OCI-LY7 (cell line): Measurements from ENCODE around the gene VASP. TPM values are rescaled to one million over a fixed set of nuclear protein-coding genes. Genes with fewer than 3 reads are reported as not detected.

ENCODE experiments used
- BruUV-seq: library from RNA; stranded (reverse); fragments of 400-500 nt; replicated peaks from 2 replicates; lab custom pipeline; 2021; lab: Mats Ljungman, UMichigan
- CTCF ChIA-PET: fragments of 300-600 bp; sonication (Branson Sonifier 250); formaldehyde crosslinking; loops from one replicate; lab custom pipeline; 2022; ENCODE audit warnings: antibody characterized with exemption; ENCODE audit not compliant: unreplicated experiment; lab: Charles Lee
- POLR2A ChIA-PET: fragments of 300-600 bp; sonication (Branson Sonifier 250); formaldehyde crosslinking; loops from one replicate; lab custom pipeline; 2022; ENCODE audit warnings: antibody characterized with exemption; lab: Charles Lee
- DNase-seq: peaks from one replicate; pipeline ENCODE4 v3.0.0-alpha.2; 2015; ENCODE audit warnings: low spot score
- H2AFZ ChIP-seq: fragments of 200-600 bp; sonication (generic), shearing (Covaris generic); 2 replicates; pipeline ENCODE4 v1.6.1; 2014; ENCODE audit warnings: mild to moderate bottlenecking, antibody characterized with exemption, low read length, moderate library complexity
- H3K27ac ChIP-seq: fragments of 200-600 bp; sonication (generic); 2 replicates; pipeline ENCODE4 v1.5.1; 2014; ENCODE audit warnings: mixed run types, low read depth, mild to moderate bottlenecking, moderate library complexity, low read length, inconsistent platforms; ENCODE audit not compliant: poor library complexity, severe bottlenecking
- H3K36me3 ChIP-seq: fragments of 200-600 bp; sonication (generic); 2 replicates; pipeline ENCODE4 v1.6.1; 2014; ENCODE audit warnings: mild to moderate bottlenecking, antibody characterized with exemption, low read length, moderate library complexity, mixed read lengths; ENCODE audit not compliant: insufficient read depth
- H3K4me1 ChIP-seq: fragments of 200-600 bp; sonication (generic); 2 replicates; pipeline ENCODE4 v1.5.1; 2014; ENCODE audit warnings: mild to moderate bottlenecking, low read length; ENCODE audit not compliant: insufficient read depth, poor library complexity, severe bottlenecking
- H3K4me2 ChIP-seq: fragments of 200-600 bp; sonication (generic); 2 replicates; pipeline ENCODE4 v1.6.1; 2014; ENCODE audit warnings: mild to moderate bottlenecking, low read length
- H3K4me3 ChIP-seq: fragments of 200-600 bp; sonication (generic); 2 replicates; pipeline ENCODE4 v1.5.1; 2014; ENCODE audit warnings: mild to moderate bottlenecking, low read depth, low read length; ENCODE audit not compliant: poor library complexity, severe bottlenecking
- H3K79me2 ChIP-seq: fragments of 200-600 bp; sonication (generic); 2 replicates; pipeline ENCODE4 v1.6.1; 2016; ENCODE audit warnings: low read depth, mild to moderate bottlenecking, low read length, moderate library complexity, mixed read lengths; ENCODE audit not compliant: insufficient read depth
- H3K9me2 ChIP-seq: fragments of 200-600 bp; sonication (generic); 2 replicates; pipeline ENCODE4 v1.6.1; 2016; ENCODE audit warnings: mild to moderate bottlenecking, low read length, mixed read lengths; ENCODE audit not compliant: insufficient read depth
- H3K9me3 ChIP-seq: fragments of 200-600 bp; sonication (generic); 2 replicates; pipeline ENCODE4 v1.6.1; 2014; ENCODE audit warnings: mild to moderate bottlenecking, mixed run types, low read length, mixed read lengths
- H4K20me1 ChIP-seq: fragments of 200-600 bp; sonication (generic); 2 replicates; pipeline ENCODE4 v1.6.1; 2014; ENCODE audit warnings: mild to moderate bottlenecking, antibody characterized with exemption, low read length, moderate library complexity, mixed read lengths; ENCODE audit not compliant: insufficient read depth
- CTCF ChIP-seq: fragments of 200-600 bp; sonication (generic); conservative IDR thresholded peaks from 2 replicates; pipeline ENCODE4 v1.5.1; 2014; ENCODE audit warnings: mild to moderate bottlenecking, antibody characterized with exemption, low read length, moderate library complexity, mixed read lengths
- EZH2phosphoT487 ChIP-seq: fragments of 200-600 bp; sonication (generic); IDR thresholded peaks from 2 replicates; pipeline ENCODE4 v1.6.1; 2018; ENCODE audit warnings: low read depth, borderline replicate concordance, mild to moderate bottlenecking, mixed run types, antibody characterized with exemption, low read length, moderate library complexity, mixed read lengths
- intact Hi-C: fragments of 100-400 bp; cut with micrococcal nuclease; formaldehyde crosslinking; loops from one replicate; pipeline ENCODE4 v1.10.0; 2022; ENCODE audit not compliant: unreplicated experiment
- total RNA-seq, 2 experiments: library from RNA; depleted of rRNA in 1 of 2; stranded (reverse); fragments of >200 nt in 1 of 2; shearing (Covaris generic) in 1 of 2; gene quantifications; 2 replicates each; pipeline ENCODE4 v1.2.3, GENCODE V29; 2014 to 2022

The VASP gene
- total RNA-seq, 2 experiments from 2014 or later = 39.6 to 62.8 TPM

DNA sequence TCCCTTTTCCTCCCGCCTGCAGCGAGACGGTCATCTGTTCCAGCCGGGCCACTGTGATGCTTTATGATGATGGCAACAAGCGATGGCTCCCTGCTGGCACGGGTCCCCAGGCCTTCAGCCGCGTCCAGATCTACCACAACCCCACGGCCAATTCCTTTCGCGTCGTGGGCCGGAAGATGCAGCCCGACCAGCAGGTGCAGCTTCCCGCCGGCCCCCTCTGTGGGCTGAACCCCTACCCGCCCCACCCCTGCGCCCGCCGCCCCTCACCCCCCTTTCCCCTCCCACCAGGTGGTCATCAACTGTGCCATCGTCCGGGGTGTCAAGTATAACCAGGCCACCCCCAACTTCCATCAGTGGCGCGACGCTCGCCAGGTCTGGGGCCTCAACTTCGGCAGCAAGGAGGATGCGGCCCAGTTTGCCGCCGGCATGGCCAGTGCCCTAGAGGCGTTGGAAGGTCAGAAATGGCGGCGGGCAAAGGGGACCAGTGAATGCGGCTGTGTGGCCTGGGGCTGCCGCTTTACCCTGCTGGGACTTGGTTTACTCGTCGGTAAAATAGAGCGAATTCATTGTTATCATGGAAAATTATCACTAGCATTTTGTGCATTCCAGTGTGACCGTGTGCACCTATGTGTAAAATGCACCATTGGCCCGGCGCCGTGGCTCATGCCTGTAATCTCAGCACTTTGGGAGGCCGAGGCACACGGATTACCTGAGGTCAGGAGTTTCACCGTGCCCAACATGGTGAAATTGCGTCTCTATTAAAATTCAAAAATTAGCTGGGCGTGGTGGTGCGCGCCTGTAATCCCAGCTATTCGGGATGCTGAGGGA lies 10.6 kb downstream of the VASP start:
- no peak overlapping the region for H3K4me2 ChIP-seq
- peaks cover 22% of the 10 kb centered on the region for H3K4me1 ChIP-seq
- H3K27ac ChIP-seq = no peak overlapping the region
- H3K79me2 ChIP-seq = no peaks in the 10 kb centered on the region; the same call in 1 of the 2 replicates
- peaks cover 18% of the 10 kb centered on the region for H3K36me3 ChIP-seq
- H4K20me1 ChIP-seq = peaks cover 13% of the 10 kb centered on the region
- BruUV-seq = no TSS peak
- DNase-seq = no peak
- TF ChIP-seq CTCF (no peak), EZH2phosphoT487 (no peak)
- no peak overlapping the region for H3K4me3 ChIP-seq
- no peaks in the 10 kb centered on the region for H3K9me3 ChIP-seq
- ChIA-PET CTCF (no interaction called here), POLR2A (no interaction called here)
- no peak overlapping the region for H2AFZ ChIP-seq
- no peaks in the 10 kb centered on the region for H3K9me2 ChIP-seq
- intact Hi-C loops = no loop called here

DNA sequence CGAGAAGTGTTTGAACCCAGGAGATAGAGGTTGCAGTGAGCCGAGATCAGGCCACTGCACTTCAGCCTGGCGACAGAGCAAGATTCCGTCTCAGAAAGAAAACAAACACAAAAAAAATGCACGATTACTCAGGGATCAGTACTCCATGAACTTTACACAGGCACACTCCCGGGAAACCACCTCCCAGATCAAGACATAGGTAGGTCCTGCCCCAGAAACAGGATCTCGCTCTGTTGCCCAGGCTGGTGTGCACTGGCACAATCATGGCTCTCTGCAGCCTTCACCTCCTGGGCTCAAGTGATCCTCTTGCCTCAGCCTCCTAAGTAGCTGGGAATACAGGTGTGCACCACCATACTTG lies 11.2 kb downstream of the VASP start:
- BruUV-seq = no TSS peak
- H4K20me1 ChIP-seq = peaks cover 10% of the 10 kb centered on the region; the same call in 1 of the 2 replicates
- no peaks in the 10 kb centered on the region for H3K9me3 ChIP-seq
- no peak for DNase-seq
- H3K79me2 ChIP-seq = no peaks in the 10 kb centered on the region; the same call in 1 of the 2 replicates
- POLR2A ChIA-PET = no interaction called here
- H3K27ac ChIP-seq = no peak overlapping the region
- peaks cover 20% of the 10 kb centered on the region for H3K36me3 ChIP-seq
- no peak overlapping the region for H3K4me2 ChIP-seq
- no peak overlapping the region for H2AFZ ChIP-seq
- no peaks in the 10 kb centered on the region for H3K9me2 ChIP-seq
- intact Hi-C loops = no loop called here
- CTCF ChIA-PET = no interaction called here
- no peak overlapping the region for H3K4me3 ChIP-seq
- TF ChIP-seq CTCF (no peak), EZH2phosphoT487 (no peak)
- peaks cover 24% of the 10 kb centered on the region for H3K4me1 ChIP-seq
